A673 (cell line): ENCODE results near the gene SCD5.

ENCODE experiments used
- CTCF ChIP-seq: fragments of 300-800, 200-600 bp; sonication (generic); conservative IDR thresholded peaks from 2 replicates; pipeline ENCODE4 v1.5.1; 2017; ENCODE audit warnings: low read depth, mild to moderate bottlenecking, antibody characterized with exemption, low read length, moderate library complexity, mixed read lengths
- EZH2 ChIP-seq: fragments of 200-600 bp; sonication (generic); IDR thresholded peaks from 2 replicates; pipeline ENCODE4 v1.6.1; 2017; ENCODE audit warnings: borderline replicate concordance, low read depth, mild to moderate bottlenecking, mixed read lengths, antibody characterized with exemption, low read length; ENCODE audit not compliant: poor library complexity, severe bottlenecking

GRCh38 chr4:82678051-82678450, 120.5 kb downstream of the SCD5 start:
- TF ChIP-seq CTCF (no peak), EZH2 (no peak)
